ENCODE results near the gene SKAP2.
"Not testable (repeated sequence)": the region's sequence is repeated elsewhere in the genome, so short reads cannot be mapped to it uniquely, and the experiment has no call there.

Gene SKAP2

DNA sequence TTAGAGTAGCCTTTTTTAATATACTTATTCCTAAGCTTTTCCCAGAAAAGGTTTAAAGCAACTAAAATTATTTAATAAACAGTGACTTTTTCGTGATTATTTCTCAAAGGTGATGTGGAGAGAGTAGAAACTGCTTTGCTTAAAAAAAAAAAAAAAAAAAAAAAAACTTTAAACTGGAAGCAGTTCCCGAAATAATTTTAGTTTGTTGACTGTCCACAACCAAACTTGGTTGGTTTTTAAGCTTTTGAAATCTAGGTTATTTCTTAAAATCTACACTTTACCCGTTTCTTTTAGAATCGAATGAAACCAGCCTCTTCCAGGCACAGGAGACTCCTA, 7.3 kb downstream of the SKAP2 start:
- DNase-seq (ENCODE audit: low spot score) = no peak

DNA sequence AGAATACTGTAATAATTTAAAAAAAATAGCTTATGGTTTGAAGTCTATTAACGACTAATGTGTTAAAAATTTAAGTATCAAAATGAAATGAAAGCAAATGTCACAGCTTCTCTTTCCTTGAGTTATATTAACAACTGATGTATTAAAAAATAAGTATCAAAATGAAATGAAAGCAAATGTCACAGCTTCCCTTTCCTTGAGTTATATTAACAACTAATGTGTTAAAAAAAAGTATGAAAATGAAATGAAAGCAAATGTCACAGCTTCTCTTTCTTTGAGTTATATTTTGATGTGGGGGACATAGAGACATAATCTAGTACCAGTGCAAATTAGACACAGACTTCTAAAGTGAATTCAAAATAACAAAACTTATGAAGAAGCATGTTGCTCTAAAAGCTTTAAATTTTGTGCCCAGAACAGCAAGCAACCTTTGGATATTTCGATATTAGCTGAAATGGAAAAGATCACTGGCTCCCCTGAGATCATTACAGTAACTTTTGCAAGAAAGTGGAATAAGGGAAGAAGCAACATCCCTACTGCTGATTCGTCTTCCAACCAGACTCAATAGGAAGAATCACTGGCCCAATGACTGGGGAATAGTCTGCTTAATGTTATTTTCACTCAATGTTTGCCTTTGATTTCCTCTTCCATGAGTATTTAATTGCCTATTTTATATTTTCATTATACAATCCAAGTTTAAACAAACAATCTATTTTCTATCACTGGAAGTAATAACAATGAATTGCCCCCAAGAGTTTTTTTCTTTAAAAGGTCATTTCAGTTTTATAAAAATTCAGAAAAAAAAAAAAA, 8.0 kb downstream of the SKAP2 start:
- DNase-seq (ENCODE audit: low spot score) = no peak

DNA sequence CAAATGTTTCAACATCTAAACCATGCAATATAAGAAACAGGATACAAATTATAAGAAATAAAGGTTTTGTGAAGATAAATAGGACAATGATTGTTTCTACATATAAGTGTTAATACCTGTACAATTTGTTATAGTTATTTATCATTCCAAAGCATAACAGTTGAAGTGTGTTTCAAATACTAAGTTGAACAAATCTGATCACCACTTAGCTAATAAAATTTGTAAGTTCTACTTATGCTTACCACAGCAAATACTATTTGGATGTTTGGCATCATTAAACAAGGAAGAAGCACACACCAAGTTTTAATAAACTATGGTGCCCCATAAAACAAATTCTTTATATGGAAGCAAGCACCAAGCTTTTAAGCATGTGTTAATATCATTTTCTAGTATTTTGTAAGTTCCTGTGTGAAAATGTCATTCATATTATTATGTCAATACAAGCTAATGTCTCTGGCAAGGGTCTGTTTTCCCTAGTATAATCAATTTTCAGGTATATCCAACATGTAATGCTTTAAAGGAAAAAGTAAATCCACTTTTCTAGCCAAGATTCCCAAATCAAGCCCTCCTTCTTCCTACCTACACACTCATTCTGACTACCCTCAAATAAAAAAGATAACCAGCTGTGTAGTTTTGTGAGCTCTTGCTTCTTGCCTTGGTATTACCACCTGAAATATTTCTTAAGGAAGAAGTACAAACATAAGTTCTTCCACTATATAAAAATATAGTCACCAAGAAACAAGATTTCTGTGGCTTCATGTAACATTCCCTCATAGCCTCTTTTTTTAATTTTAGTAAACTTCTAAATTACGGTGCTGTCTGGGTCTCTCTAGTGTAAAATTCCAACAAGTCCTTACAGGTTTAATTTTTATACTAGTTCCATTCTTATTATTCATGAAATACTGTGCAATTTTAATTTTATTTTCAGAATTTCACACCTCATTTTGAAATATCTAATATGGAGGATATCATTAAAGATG, 9.2 kb downstream of the SKAP2 start:
- DNase-seq (ENCODE audit: low spot score) = no peak

DNA sequence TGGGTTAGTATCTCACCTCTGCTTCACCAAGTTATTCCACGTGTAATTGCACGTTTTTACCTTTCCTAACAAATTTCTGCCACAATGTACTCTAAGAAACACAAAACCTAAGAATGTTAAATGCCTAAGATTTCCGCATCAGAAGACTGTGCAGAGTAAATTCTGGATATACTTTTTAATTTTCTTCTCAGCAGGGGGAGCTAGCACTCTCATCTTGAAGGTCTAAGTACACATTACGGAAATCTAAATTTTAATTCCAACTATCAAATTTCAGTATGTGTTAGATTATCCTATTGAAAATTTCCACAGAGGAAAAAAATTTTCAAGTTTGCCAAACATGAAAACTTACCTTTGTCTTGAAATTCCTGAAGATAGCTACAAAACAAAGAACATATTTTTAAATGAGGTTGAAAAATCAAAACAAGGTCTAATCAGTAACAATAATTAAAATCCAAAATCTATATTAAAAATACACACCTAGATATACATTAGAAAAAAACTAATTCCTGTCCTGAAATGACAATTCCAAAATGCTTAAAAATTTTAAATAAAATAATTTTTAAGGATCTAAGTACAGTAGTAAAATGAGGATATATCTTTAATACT, 10.5 kb downstream of the SKAP2 start:
- DNase-seq (ENCODE audit: low spot score) = peak; percentile 34

DNA sequence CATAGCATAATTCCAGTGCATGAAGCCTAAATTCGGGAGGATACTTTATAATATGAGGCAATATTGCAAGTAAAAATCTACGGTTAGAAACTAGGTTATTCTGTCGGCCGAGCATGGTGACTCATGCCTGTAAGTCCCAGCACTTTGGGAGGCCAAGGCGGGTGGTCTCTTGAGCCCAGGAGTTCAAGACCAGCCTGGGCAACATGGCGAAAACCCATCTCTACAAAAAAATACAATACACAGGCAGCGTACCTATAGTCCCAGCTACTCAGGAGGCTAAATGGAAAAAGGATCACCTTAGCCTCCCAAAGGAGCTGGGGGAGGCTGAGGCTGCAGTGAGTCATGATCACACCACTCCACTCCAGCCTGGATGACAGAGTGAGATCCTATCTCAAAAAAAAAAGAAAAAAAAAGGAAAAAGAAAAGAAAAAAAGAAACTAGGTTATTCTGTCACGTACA, 14.2 kb downstream of the SKAP2 start:
- no peak for DNase-seq (ENCODE audit: low spot score)

- no peak for DNase-seq (ENCODE audit: low spot score)
Observed at GRCh38 chr7:26843705-26844104, 20.7 kb downstream of the SKAP2 start.

DNA sequence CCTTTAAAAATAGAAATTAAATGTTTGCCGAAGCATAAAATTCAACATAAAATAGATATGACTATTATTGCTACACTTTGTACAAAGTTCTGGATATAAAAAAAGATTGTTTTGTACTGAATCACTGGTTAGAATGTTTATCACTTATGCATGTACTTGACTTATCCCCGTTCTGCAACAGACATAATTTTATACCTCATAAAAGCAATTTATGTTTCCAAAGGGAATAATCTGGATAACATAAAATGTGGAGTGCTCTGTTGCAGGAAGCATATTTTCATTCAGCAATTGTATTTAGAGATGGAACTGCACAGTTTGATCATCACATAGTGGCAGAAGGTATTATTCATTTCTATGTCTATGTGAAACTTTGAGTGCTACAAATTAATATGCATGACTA, 21.5 kb downstream of the SKAP2 start:
- DNase-seq (ENCODE audit: low spot score) = no peak

DNA sequence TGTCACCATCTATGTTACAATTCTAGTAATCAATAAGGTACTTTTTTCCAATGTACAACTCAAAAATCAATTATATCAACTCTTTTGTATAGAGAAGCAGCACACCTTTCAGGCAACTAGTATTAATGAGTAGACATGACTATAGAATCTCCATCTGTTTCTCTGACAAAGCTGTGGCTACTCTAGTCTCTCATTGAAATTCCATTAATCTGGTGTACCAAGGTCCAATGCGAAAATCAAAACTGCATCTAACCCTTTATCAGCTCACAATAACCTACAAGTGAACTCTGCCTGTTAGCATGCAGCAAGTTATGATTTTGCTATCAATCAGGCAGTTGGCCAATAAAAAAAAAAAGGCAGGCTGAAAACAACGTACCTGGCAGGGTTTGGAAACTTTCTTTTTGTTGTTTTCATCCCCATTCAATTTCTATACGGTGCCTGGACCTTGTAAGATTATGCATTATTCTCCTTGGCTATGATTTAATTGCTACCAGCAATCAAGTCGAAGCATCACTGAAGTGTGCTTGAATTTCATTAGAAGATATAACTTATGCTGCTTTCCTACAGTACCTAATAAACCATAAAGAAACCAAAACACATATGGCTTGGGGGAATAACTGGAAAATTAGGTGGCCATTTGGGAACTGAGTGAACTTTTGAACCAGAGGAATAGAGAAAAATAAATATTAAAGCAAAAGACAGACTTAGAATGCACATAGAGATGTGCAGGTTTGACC, 23.2 kb downstream of the SKAP2 start:
- no peak for DNase-seq (ENCODE audit: low spot score)

GRCh38 chr7:26836793-26837192, 27.6 kb downstream of the SKAP2 start:
- DNase-seq (ENCODE audit: low spot score) = not testable (repeated sequence)

DNA sequence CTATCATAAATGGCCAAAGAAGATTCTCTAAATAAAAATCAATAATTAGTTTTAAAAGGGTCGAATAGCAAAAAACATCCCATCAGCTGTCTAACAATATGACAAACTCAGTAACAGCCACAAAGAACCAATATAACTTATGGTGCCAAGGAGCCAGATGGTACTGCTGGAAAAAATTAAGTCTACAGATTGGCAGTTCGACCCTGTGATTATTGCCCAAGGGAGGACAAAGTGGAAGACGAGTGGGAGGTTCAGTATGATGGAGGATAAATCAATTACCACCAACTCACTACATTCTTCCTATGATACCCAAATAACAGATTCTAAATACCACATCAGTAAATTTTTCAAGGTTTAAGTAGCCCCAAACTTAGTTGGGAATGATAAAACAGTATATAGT, 49.0 kb downstream of the SKAP2 start:
- DNase-seq (ENCODE audit: low spot score) = no peak

DNA sequence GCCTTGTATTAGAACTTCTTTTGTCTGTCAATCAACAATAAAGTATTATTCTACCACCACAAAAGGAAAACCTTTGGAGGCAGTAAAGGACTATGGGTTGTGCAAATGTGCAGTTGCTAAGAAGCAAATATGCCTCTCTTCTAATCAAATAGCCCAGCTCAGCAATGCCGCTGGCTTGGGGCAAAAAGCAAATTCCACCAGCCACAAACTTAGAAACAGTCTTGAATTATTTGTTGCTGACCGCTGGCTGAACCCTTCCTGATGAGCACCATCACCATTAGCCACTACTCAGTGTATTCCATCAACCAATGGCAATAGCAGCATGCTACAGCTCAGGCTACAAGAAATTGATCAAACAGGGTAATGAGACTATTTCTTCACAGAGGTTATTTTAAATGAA, 51.0 kb downstream of the SKAP2 start:
- no peak for DNase-seq (ENCODE audit: low spot score)

- DNase-seq (ENCODE audit: low spot score) = no peak
Observed at GRCh38 chr7:26794541-26794940, 69.8 kb downstream of the SKAP2 start.

GRCh38 chr7:26792576-26792975, 71.8 kb downstream of the SKAP2 start:
- DNase-seq (ENCODE audit: low spot score) = no peak

DNA sequence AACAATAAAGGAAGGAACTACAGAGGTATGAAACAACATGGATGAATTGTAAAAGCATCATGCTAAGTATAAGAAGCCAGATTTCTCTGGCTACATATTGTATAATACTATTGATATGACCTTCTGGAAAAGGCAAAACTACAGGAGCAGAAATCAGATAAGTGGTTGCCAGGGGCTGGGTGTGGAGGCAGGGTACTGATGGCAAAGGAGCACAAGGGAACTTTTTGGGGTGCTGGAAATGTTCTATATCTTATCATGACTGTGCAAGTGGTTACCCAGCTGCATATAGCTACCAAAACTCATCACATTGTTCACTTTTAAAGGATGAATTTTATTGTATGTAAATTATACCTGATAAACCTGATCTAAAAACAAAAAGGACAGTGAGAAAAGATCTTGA, 72.4 kb downstream of the SKAP2 start:
- DNase-seq (ENCODE audit: low spot score) = no peak

DNA sequence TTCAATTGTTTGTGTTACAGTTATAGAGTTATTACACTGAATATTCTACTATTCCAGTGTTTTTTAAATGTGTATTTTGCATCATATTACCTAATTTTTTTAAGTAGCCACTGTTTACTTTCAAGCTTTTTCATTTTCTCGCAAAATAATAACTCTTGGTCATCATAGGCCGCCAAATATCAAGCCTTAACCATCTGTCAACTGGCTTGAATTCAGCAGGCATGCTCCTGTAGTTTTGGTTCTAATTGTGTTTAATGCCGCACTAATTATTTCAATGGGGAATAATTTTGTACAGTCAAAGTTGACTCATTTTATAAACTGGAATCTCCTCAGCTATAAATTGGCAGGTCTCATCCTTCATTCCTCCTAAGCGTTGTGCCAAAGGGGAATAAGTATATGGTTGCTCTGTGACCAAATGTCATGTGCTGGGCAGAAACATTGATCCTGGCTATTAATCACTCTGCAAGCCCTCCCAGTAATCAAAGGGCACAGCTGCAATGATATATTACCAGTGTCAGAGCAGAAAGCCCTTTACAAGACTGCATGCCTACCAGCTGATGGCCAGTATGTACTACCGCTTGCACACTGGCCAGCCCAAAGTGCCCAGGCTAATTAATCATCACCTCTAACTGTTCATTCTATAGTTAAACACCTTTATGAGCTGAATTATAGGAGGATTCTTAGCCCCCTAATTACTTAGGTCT, 74.8 kb downstream of the SKAP2 start:
- no peak for DNase-seq (ENCODE audit: low spot score)

DNA sequence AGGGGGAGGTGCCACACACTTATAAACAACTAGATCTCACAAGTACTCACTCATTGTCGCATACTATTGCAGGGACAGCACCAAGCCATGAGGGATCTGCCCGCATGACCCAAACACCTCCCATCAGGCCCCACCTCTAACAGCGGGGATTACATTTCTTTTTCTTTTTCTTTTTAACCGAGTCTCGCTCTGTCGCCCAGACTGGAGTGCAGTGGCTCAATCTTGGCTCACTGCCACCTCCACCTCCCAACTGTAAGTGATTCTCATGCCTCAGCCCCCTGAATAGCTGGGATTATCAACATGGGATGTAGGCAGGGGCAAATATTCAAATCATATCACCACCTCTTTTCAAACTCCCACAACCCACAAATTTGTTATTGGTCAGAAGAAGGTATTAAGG, 76.7 kb downstream of the SKAP2 start:
- DNase-seq (ENCODE audit: low spot score) = no peak

DNA sequence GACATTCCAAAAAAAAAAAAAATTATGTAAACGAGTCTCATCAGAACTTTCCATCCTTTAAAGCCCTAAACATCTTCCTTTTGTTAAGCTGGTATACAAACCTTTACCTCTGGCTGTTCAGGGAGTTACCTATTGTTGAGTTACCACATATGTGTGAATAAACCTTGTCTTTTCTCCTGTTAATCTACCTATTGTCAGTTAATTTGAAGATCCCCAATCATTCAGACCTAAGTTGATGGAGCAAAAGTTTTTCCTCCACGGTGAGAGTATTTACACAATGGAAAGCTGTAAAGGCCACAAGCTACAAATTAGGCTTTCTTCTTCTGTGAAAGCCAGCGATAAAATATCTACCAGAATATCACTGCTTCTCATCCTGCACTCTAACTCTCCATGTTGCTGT, 80.3 kb downstream of the SKAP2 start:
- DNase-seq (ENCODE audit: low spot score) = no peak

DNA sequence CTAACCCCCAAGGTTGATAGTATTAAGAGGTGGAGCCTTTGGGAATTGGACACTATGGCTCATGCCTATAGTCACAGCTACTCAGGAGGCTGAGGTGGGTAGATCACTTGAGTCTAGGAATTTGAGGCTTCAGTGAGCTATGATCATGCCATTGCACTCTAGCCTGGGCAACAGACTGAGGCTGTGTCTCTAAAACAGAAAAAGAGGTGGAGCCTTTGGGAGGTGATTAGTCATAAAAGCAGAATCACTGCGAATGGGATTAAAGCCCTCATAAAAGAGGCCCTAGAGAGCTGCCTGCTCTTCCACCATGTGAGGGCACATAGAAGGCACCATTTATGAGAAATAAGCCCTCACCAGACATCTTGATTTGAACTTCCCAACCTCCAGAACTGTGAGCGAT, 81.9 kb downstream of the SKAP2 start:
- DNase-seq (ENCODE audit: low spot score) = no peak

- no peak for DNase-seq (ENCODE audit: low spot score)
Observed at GRCh38 chr7:26779978-26780595, 84.3 kb downstream of the SKAP2 start.

DNA sequence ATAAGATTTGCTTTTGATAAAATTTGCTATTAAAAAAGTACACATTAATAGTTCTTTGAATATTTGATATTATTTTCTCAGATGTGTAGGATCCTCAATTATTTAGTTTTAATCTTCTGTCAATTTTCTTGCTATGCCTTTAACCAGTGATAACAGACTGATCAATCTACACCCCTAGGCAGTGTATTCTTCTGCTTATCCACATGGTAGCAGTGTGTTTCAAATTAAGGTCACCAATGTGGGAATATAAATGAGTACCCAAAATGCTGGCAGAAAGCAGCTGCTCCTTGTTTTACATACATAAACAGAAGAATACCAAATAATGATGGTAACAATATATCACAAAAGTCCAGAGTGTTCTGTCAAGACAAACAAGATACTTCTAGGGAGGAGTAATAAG, 87.0 kb downstream of the SKAP2 start:
- no peak for DNase-seq (ENCODE audit: low spot score)

- no peak for DNase-seq (ENCODE audit: low spot score)
Observed at GRCh38 chr7:26760501-26760900, 103.9 kb downstream of the SKAP2 start.
